GM12878 (cell line): ENCODE results near the gene OLA1. TPM values are rescaled to one million over a fixed set of nuclear protein-coding genes. Genes with fewer than 3 reads are reported as not detected.

Experiments
- ATAC-seq: fragments of 200-7000 bp; cut with Tn5 transposase; 3 replicates; pipeline ENCODE4 v1.9.1; 2020; ENCODE audit warnings: mild to moderate bottlenecking, moderate library complexity
- BruUV-seq: library from RNA; stranded (reverse); fragments of 400-500 nt; replicated peaks from 2 replicates; lab custom pipeline; 2021; lab: Mats Ljungman, UMichigan
- CTCF ChIA-PET: fragments of 300-600 bp; sonication (Branson Sonifier 250); formaldehyde crosslinking; extraction: SDS; loops from one replicate; lab custom pipeline; 2021; ENCODE audit warnings: inconsistent platforms; lab: Yijun Ruan, JAX
- POLR2A ChIA-PET: fragments of 350-600 bp; formaldehyde crosslinking; extraction: SDS; loops from one replicate; lab custom pipeline; 2021; ENCODE audit warnings: inconsistent platforms; lab: Charles Lee
- RAD21 ChIA-PET: fragments of 300-600 bp; sonication (Branson Sonifier 250); formaldehyde crosslinking; loops from one replicate; lab custom pipeline; 2023; ENCODE audit warnings: antibody characterized with exemption; ENCODE audit not compliant: unreplicated experiment; lab: Charles Lee
- SMC1A ChIA-PET: fragments of 300-600 bp; sonication (Branson Sonifier 250); formaldehyde crosslinking; loops from one replicate; lab custom pipeline; 2023; ENCODE audit not compliant: unreplicated experiment, uncharacterized antibody; lab: Charles Lee
- DNase-seq: peaks from one replicate; pipeline ENCODE4 v3.0.0-alpha.2; 2011; ENCODE audit warnings: low read depth, low spot score
- FAIRE-seq: peaks from 3 replicates; lab custom pipeline; 2011; peaks lifted over from hg19 to GRCh38; lab: Jason Lieb, UNC
- H2AFZ ChIP-seq: 2 replicates; pipeline ENCODE4 v1.6.0; 2011; ENCODE audit warnings: low read depth, low read length, control low read depth; ENCODE audit not compliant: control insufficient read depth
- H3K27ac ChIP-seq: 2 replicates; pipeline ENCODE4 v1.5.1; 2011; ENCODE audit warnings: control low read depth; ENCODE audit not compliant: control insufficient read depth, insufficient read depth
- H3K27me3 ChIP-seq, 2 experiments: replicated peaks in 1 of 2; 2 replicates each; pipeline versions ENCODE4 v1.6.0 to v1.6.1; 2011; ENCODE audit warnings: low read length in 1 of 2; ENCODE audit not compliant: control insufficient read depth in 2 of 2, insufficient read depth in 2 of 2
- H3K36me3 ChIP-seq, 2 experiments: 2 replicates each; pipeline ENCODE4 v1.5.1; 2011; ENCODE audit warnings: low read length in 1 of 2; ENCODE audit not compliant: control insufficient read depth in 2 of 2, insufficient read depth in 2 of 2
- H3K4me1 ChIP-seq: 2 replicates; pipeline ENCODE4 v1.6.1; 2011; ENCODE audit warnings: mild to moderate bottlenecking, low read length, moderate library complexity, mixed read lengths; ENCODE audit not compliant: control insufficient read depth, insufficient read depth
- H3K4me2 ChIP-seq: 2 replicates; pipeline ENCODE4 v1.6.0; 2011; ENCODE audit warnings: control low read depth; ENCODE audit not compliant: control insufficient read depth, insufficient read depth
- H3K4me3 ChIP-seq: fragments of 200-600 bp; sonication (generic); 2 replicates; pipeline ENCODE4 v1.5.1; 2016
- H3K79me2 ChIP-seq: 2 replicates; pipeline ENCODE4 v1.6.0; 2011; ENCODE audit warnings: low read length; ENCODE audit not compliant: control insufficient read depth, insufficient read depth
- H3K9ac ChIP-seq: 2 replicates; pipeline ENCODE4 v1.8.0; 2011; ENCODE audit warnings: low read length, control low read depth, mixed read lengths; ENCODE audit not compliant: control insufficient read depth, insufficient read depth
- H3K9me3 ChIP-seq: replicated peaks from 3 replicates; pipeline ENCODE4 v1.5.1; 2011; ENCODE audit warnings: mild to moderate bottlenecking, low read length; ENCODE audit not compliant: control insufficient read depth, insufficient read depth
- H4K20me1 ChIP-seq: 2 replicates; pipeline ENCODE4 v1.6.0; 2011; ENCODE audit not compliant: control insufficient read depth, insufficient read depth
- CREB1 ChIP-seq: IDR thresholded peaks from 2 replicates; pipeline ENCODE4 v1.6.1; 2012; ENCODE audit warnings: low read depth, mild to moderate bottlenecking, inconsistent platforms
- GABPA ChIP-seq: IDR thresholded peaks from 2 replicates; pipeline ENCODE4 v1.6.1; 2014; ENCODE audit warnings: antibody characterized with exemption, low read depth, mild to moderate bottlenecking, inconsistent platforms
- HDAC2 ChIP-seq: fragments of 200-600 bp; sonication (generic); IDR thresholded peaks from 2 replicates; pipeline ENCODE4 v1.6.1; 2017
- JUNB ChIP-seq: IDR thresholded peaks from 2 replicates; pipeline ENCODE4 v1.6.1; 2016; ENCODE audit warnings: antibody characterized with exemption, mild to moderate bottlenecking
- KDM1A ChIP-seq: fragments of 200-600 bp; sonication (generic); IDR thresholded peaks from 2 replicates; pipeline ENCODE4 v1.6.1; 2016; ENCODE audit warnings: borderline replicate concordance
- NFYB ChIP-seq: IDR thresholded peaks from 2 replicates; pipeline ENCODE4 v1.6.1; 2011; ENCODE audit warnings: low read depth, mild to moderate bottlenecking, low read length, improper control_type of control experiment, moderate library complexity; ENCODE audit not compliant: insufficient read depth
- SKIL ChIP-seq: fragments of 450-650 bp; IDR thresholded peaks from 2 replicates; pipeline ENCODE4 v1.6.1; 2017; ENCODE audit warnings: mild to moderate bottlenecking, low read depth, inconsistent platforms; ENCODE audit not compliant: poor library complexity, severe bottlenecking
- WGBS: methylation state at CpG from one replicate; pipeline ENCODE4 v1.1.6; 2016; ENCODE audit warnings: low lambda C conversion rate; ENCODE audit not compliant: insufficient replicate concordance, insufficient coverage; ENCODE audit errors: missing lambda C conversion rate; 5-methylcytosine and 5-hydroxymethylcytosine counted together
- in situ Hi-C: fragments of 300-500 bp; cut with MboI; formaldehyde crosslinking; loops from 9 replicates; pipeline ENCODE4 v1.14.3; 2018; ENCODE audit warnings: mixed read lengths
- intact Hi-C: fragments of 100-400 bp; cut with micrococcal nuclease; formaldehyde crosslinking; loops from one replicate; pipeline ENCODE4 v1.14.2; 2022; ENCODE audit not compliant: unreplicated experiment
- polyA plus RNA-seq, 11 experiments: library from polyadenylated mRNA; depleted of rRNA in 4 of 11; unstranded in 6 of 11; stranded (reverse) in 5 of 11; fragments of >200 nt; fragmentation: Nextera tagmentation in 4 of 11; fragmentation: Illumina TruSeq in 1 of 11; extraction: Ambion mirVana in 4 of 11; extraction: Trizol in 1 of 11; gene quantifications; 1 replicate in 1 of 11; 2 replicates in 10 of 11; pipeline versions ENCODE4 v1.2.1 to v1.2.3, GENCODE V29; 2011 to 2016; ENCODE audit warnings: inconsistent platforms in 2 of 11, missing spikeins in 2 of 11, low read depth in 1 of 11
- total RNA-seq, 4 experiments: library from RNA; depleted of rRNA in 3 of 4; stranded (reverse); fragments of >200 nt in 3 of 4; fragmentation: Illumina TruSeq in 1 of 4; extraction: Trizol in 1 of 4; gene quantifications; 2 replicates each; pipeline versions ENCODE4 v1.2.1 to v1.2.3, GENCODE V29; 2013 to 2021

Gene OLA1
- total and polyA plus RNA-seq, 10 of the 15 experiments (the other 5 are each of a cell fraction or from before 2014, with no cell fraction given) = 107 to 238 (median 142) TPM

GRCh38 chr2:174031226-174031625, 217.1 kb downstream of the OLA1 start:
- Histone ChIP-seq H3K36me3 (no peaks in the 10 kb centered on the region), H3K27me3 (no peaks in the 10 kb centered on the region; a peak in 1 of 4 replicates), H3K27ac (no peak overlapping the region), H3K79me2 (no peaks in the 10 kb centered on the region), H3K9me3 (no peaks in the 10 kb centered on the region), H3K9ac (no peak overlapping the region), H3K4me1 (peaks cover 11% of the 10 kb centered on the region), H3K4me3 (no peak overlapping the region), H2AFZ (no peak overlapping the region), H4K20me1 (no peaks in the 10 kb centered on the region), H3K4me2 (no peak overlapping the region)
- no TSS peak for BruUV-seq
- ChIA-PET RAD21 (no interaction called here), SMC1A (interaction anchor here (0.9 kb wide), 1 partner anchor 147 kb away, joined by 4 read pairs; no protein-coding TSS in a partner anchor), POLR2A (interaction anchor here (0.5 to 0.6 kb wide), 2 partner anchors 32 to 1734 kb away, joined by 3 to 4 read pairs; no protein-coding TSS in a partner anchor), CTCF (no interaction called here)
- intact Hi-C loops = no loop called here
- in situ Hi-C loops = no loop called here
- DNase-seq (no peak), ATAC-seq (no peak), FAIRE-seq (no peak)
- no peak for TF ChIP-seq NFYB
- TF ChIP-seq GABPA = no peak
- no peak for TF ChIP-seq SKIL
- TF ChIP-seq KDM1A = no peak
- TF ChIP-seq JUNB = no peak
- TF ChIP-seq HDAC2 = no peak
- TF ChIP-seq CREB1 = no peak
- WGBS = 100% methylated on average over 3 of the region's 3 CpGs
